Activated naive CD4-positive, alpha-beta T cell (primary cell): ENCODE measurements around the gene TAPBPL.
"Not testable (repeated sequence)": the region's sequence is repeated elsewhere in the genome, so short reads cannot be mapped to it uniquely, and the experiment has no call there.

ENCODE experiments used
- DNase-seq, 4 experiments: peaks; one replicate each; lab custom pipeline; 2025; lab: John Stamatoyannopoulos, UW

TAPBPL gene

DNA sequence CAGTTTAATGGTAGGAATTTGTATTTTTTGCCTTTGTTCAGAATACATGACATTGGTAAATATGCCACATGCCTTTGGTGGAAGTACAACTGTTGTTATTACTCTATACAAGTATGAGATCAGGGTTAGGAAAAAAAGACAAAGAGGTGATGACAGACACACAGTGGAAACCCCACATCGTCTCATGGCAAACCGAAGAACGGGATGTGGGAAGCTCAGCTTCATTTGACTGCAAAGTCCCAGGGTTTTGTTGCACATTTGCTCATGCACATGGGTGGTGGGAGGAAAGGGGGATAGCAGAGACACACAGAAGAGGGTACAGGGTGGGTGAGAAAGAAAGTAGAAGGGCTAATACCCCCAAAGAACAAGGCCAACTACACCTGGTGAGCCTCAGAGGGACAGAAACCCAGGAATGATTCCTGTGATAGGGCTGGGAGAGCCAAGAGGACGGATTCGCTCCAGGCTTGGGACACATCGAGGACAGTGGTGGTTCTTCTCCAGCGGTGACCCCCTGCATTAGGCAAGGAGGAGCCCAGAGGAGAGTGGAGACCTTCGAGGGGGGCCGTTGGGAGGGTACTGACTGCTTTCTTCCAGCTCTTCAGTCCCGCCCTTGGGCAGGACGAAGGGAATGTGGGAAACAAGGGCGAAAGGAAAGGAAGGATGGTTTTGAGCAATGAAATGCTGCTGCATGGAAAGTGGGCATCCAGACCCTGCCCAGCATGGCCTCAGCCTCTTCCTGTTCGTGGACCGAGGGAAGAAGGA, 10.6 kb downstream of the TAPBPL start:
- DNase-seq, result no peak

- peak in 1 of 4 experiments; percentile 23 for DNase-seq
Observed at GRCh38 chr12:6463216-6463615, 11.4 kb downstream of the TAPBPL start.

GRCh38 chr12:6463858-6464257, 12.0 kb downstream of the TAPBPL start:
- no peak for DNase-seq

DNA sequence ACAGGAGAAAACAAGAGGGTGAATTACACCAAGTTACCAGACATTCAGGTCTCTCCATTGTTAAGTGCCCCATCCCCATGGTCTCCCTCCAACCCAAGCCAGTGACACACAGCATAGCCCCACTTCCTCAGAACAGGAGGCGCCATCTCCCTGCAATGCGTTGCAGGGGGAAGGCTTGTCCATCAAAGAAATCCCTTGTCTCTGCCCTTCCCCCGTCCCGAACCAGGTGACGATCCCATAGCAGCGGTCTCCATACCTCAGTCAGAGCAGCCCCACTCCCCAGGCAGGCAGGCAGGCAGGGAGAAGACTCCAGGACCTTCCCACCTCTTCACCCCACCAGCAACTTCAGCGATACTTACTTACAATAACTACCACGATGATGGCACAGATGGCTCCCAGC, 12.7 kb downstream of the TAPBPL start:
- no peak for DNase-seq

GRCh38 chr12:6465467-6466183, 13.8 kb downstream of the TAPBPL start:
- no peak for DNase-seq

- no peak for DNase-seq
Observed at GRCh38 chr12:6466184-6466573, 14.3 kb downstream of the TAPBPL start.

- not testable (repeated sequence) for DNase-seq
Observed at GRCh38 chr12:6466751-6467150, 14.9 kb downstream of the TAPBPL start.

- not testable (repeated sequence) for DNase-seq
Observed at GRCh38 chr12:6467571-6468282, 15.9 kb downstream of the TAPBPL start.

DNA sequence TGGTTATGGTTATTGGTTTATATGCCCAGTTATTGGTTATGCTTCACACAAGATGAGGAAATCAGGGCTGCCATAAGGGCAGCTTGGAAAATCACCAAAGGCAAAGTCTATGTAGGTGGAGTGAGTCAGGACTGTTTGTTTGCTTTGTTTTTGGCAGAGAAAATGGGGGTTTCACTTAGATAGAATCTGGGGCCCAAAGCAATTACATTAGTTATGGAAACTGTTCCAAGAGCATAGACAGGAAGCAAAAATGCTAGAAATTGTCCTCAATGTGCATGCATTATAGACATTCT, 16.4 kb downstream of the TAPBPL start:
- DNase-seq, result no peak

DNA sequence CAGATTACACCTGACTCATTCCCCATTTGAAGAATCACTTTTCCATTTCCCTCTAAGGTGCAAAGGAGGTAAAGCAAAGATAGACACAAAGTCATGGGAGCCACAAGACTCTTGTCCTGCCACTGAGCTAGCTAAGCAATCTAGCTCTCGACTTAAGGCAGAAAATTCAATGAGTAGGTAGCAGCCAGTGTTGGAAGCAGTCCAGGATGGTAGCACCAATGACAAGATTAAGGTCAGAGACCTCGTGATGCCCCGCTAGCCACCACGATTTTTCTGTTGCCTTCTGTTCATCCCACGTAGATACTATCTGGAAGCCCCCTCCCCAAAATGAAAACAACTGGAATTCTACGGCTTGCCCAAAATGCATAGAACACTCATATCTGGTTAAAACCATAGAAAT, 17.2 kb downstream of the TAPBPL start:
- no peak for DNase-seq

DNA sequence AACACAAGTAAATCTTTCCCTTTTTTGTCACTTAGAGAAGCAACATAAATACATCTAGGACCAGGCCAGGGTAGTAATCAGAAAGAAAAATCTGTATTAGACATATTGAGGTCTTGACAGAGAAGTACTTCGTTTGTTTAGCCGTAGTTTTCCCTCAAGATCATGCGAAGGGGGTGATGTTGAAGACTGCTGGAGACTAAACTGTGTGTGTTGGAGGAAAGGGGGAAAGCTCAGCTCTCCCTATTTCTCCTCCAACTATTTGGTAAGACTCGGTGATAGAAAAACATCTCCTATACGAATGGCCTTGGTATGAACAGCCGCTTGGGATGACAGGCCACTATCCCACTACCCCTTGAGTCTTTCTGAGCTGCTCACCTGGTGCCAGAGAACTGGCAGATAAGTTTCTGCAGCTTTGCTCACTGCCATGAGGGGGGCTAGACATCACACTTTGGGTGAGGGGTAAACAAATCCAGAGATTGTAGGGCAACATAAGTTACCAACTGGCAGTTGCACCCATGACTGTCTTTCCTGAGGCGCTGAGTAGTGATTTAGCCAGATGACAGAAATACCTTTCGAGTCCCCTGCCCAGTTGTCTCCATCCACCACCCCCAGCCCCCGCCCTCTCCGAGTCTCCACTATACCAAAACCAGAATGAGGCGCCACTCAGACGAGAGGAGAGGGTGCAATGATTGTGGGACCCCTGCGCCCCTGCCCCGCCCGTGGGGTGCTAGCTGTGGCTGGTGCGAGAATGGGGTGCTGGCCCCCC, 17.9 kb downstream of the TAPBPL start:
- DNase-seq, result no peak

- peak; percentile 92 to 96 (median 94) for DNase-seq
Observed at GRCh38 chr12:6470375-6471163, 18.7 kb downstream of the TAPBPL start, which contains the start of gene VAMP1. Gene VAMP1, minus strand, starts transcription at chr12:6470677. Its CDS starts 146 bp downstream, at chr12:6470531.

DNA sequence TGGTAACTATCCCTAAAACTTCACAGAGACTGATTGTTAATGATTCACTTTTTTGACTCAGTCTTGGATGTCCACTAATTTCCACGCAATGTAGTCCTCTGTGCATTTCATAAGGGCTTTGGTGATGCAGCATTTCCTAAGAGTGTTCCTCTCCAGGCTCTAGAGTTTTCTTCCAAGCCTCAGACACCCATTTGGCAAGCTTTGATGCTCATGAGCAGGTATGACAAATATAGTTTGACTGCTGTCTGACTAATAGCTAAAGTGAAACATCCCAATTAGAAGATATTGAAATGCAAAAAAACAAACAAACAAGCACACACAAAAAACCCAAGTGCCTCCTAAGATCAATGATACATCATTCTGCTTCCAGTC, 20.1 kb downstream of the TAPBPL start:
- DNase-seq, result no peak

DNA sequence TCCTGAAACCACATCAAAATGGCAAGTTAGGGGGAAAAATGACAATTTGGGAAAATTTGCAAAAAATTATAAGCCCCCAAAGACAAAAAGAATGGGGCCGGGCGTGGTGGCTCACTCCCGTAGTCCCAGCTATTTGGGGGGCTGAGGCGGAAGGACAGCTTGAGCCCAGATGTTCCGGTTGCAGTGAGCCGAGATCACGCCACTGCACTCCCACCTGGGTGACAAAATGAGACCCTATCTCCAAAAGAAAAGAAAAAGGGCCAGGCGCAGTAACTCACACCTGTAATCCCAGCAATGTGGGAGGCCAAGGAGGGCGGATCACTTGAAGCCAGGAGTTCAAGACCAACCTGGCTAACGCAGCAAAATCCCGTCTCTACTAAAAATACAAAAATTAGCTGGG, 20.6 kb downstream of the TAPBPL start:
- no peak for DNase-seq

DNA sequence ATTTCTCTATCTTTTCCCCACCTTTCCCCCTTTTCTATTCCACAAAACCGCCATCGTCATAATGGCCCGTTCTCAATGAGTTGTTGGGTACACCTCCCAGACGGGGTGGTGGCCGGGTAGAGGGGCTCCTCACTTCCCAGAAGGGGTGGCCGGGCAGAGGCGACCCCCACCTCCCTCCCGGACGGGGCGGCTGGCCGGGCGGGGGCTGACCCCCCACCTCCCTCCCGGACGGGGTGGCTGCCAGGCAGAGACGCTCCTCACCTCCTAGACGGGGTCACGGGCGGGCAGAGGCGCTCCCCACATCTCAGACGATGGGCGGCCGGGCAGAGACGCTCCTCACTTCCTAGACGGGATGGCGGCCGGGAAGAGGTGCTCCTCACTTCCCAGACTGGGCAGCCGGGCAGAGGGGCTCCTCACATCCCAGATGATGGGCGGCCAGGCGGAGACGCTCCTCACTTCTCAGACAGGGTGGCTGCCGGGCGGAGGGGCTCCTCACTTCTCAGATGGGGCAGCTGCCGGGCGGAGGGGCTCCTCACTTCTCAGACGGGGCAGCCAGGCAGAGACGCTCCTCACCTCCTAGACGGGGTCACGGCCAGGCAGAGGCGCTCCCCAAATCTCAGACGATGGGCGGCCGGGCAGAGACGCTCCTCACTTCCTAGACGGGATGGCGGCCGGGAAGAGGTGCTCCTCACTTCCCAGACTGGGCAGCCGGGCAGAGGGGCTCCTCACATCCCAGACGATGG, 23.6 kb downstream of the TAPBPL start:
- DNase-seq, result not testable (repeated sequence)

DNA sequence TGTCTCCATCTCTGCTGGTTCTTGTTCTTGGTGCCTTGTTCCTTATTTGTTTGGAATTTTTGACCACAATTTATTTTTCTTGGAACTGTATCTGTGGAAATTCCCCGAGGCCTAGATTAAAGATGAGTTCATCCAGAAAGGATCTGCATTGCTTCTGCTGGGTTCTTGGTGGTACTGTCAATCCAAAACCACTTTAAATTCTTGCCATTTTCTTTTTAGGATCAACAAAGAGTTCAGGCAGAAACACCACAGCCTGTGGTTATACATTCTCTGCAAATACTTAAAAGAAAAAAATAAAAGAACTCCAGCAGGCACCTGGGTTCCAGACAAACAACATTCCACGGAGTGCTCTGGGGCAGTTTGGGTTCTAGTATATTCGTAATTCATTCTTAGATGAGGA, 24.6 kb downstream of the TAPBPL start:
- no peak for DNase-seq

GRCh38 chr12:6477601-6478377, 25.9 kb downstream of the TAPBPL start:
- not testable (repeated sequence) for DNase-seq

DNA sequence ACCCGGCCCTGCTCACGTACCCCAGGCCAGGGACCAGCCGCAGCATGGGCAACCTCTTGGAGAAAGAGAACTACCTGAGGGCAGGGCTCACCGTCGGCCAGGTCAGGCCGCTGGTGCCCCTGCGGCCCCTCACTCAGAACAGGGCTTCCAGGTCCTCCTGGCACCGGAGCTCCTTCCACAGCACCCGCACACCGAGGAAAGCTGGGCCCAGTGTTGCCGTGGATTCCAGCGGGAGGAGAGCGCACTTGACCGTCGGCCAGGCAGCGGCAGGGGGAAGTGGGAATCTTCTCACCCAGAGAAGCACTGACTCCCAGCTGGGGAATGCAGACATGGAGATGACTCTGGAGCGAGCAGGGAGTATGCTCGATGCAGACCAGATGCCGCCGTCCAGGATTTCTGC, 26.6 kb downstream of the TAPBPL start:
- DNase-seq, result no peak

DNA sequence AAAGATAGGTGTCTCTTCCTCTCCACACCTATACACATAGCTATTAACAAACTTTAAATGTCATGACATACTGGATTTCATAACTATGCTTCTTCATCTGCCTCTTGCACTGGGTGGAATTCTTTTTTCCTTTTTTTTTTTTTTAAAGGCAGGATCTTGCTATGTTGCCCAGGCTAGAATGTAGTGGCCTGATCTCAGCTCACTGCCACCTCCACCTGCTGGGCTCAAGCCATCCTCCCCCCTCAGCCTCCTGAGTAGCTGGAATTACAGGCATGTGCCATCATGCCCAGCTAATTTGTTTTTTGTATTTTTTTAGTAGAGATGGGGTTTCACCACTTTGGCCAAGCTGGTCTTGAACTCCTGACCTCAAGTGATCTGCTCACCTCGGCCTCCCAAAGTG, 36.4 kb downstream of the TAPBPL start:
- DNase-seq, result no peak

GRCh38 chr12:6489449-6489848, 37.6 kb downstream of the TAPBPL start:
- no peak for DNase-seq
